Osteoblast (primary cell): Measurements from ENCODE around the gene CELF4. TPM values are rescaled to one million over a fixed set of nuclear protein-coding genes. Genes with fewer than 3 reads are reported as not detected.

Experiments
- DNase-seq: peaks from one replicate; pipeline ENCODE4 v3.0.0; 2011; ENCODE audit warnings: low spot score, mixed read lengths; ENCODE audit not compliant: insufficient read length; ENCODE audit errors: missing footprints
- H2AFZ ChIP-seq: 2 replicates; pipeline ENCODE4 v1.6.0; 2011; ENCODE audit warnings: mild to moderate bottlenecking, low read length
- H3K27ac ChIP-seq: 2 replicates; pipeline ENCODE4 v1.5.1; 2011; ENCODE audit warnings: mild to moderate bottlenecking, low read depth, low read length, moderate library complexity
- H3K27me3 ChIP-seq: 2 replicates; pipeline ENCODE4 v1.6.0; 2012; ENCODE audit warnings: mild to moderate bottlenecking, control low read depth, inconsistent platforms, low read length, moderate library complexity; ENCODE audit not compliant: insufficient read depth
- H3K36me3 ChIP-seq: 2 replicates; pipeline ENCODE4 v1.5.1; 2011; ENCODE audit warnings: mild to moderate bottlenecking, low read length, control low read depth, moderate library complexity; ENCODE audit not compliant: insufficient read depth
- H3K4me1 ChIP-seq: 2 replicates; pipeline ENCODE4 v1.5.1; 2011; ENCODE audit warnings: mild to moderate bottlenecking, low read length, control low read depth, moderate library complexity; ENCODE audit not compliant: insufficient read depth
- H3K4me2 ChIP-seq: 2 replicates; pipeline ENCODE4 v1.6.0; 2011; ENCODE audit warnings: mild to moderate bottlenecking, low read length; ENCODE audit not compliant: insufficient read depth
- H3K4me3 ChIP-seq: fragments of 200-600 bp; sonication (generic); 3 replicates; pipeline ENCODE4 v1.5.1; 2012; ENCODE audit warnings: mild to moderate bottlenecking, low read length, inconsistent platforms; ENCODE audit not compliant: insufficient read depth
- H3K79me2 ChIP-seq: 2 replicates; pipeline ENCODE4 v1.6.0; 2012; ENCODE audit warnings: mild to moderate bottlenecking, low read length, control low read depth, inconsistent platforms; ENCODE audit not compliant: insufficient read depth
- H3K9me3 ChIP-seq: 2 replicates; pipeline ENCODE4 v1.5.1; 2011; ENCODE audit warnings: low read depth, low read length, control low read depth
- H4K20me1 ChIP-seq: 2 replicates; pipeline ENCODE4 v1.6.0; 2012; ENCODE audit warnings: mild to moderate bottlenecking, low read length, control low read depth; ENCODE audit not compliant: insufficient read depth
- CTCF ChIP-seq: IDR thresholded peaks from 2 replicates; pipeline ENCODE4 v1.5.1; 2011; ENCODE audit warnings: mild to moderate bottlenecking, low read depth, low read length, moderate library complexity; ENCODE audit errors: extremely low read depth
- total RNA-seq: library from RNA; depleted of rRNA; stranded (reverse); fragments of >200 nt; gene quantifications from 2 replicates; pipeline ENCODE4 v1.2.3, GENCODE V29; 2012

CELF4 gene
- total RNA-seq, 1 donor = not detected

- Histone ChIP-seq H3K4me3 (no peak overlapping the region), H3K9me3 (no peaks in the 10 kb centered on the region), H3K27me3 (no peaks in the 10 kb centered on the region), H3K27ac (no peak overlapping the region), H4K20me1 (no peaks in the 10 kb centered on the region), H3K4me2 (no peak overlapping the region), H2AFZ (no peak overlapping the region), H3K4me1 (peaks cover 9% of the 10 kb centered on the region), H3K79me2 (no peaks in the 10 kb centered on the region), H3K36me3 (no peaks in the 10 kb centered on the region)
- no peak for DNase-seq
- TF ChIP-seq CTCF = no peak
Measured at GRCh38 chr18:37405772-37406171, 159.8 kb downstream of the CELF4 start.

GRCh38 chr18:37405229-37405628 lies 160.4 kb downstream of the CELF4 start:
- DNase-seq = no peak
- Histone ChIP-seq H3K79me2 (no peaks in the 10 kb centered on the region), H4K20me1 (no peaks in the 10 kb centered on the region), H3K4me2 (no peak overlapping the region), H3K27me3 (no peaks in the 10 kb centered on the region), H3K9me3 (no peaks in the 10 kb centered on the region), H2AFZ (no peak overlapping the region), H3K36me3 (no peaks in the 10 kb centered on the region), H3K4me3 (no peak overlapping the region), H3K27ac (no peak overlapping the region), H3K4me1 (peaks cover 9% of the 10 kb centered on the region)
- no peak for TF ChIP-seq CTCF

GRCh38 chr18:37403788-37404187 lies 161.8 kb downstream of the CELF4 start:
- Histone ChIP-seq H3K79me2 (no peaks in the 10 kb centered on the region), H4K20me1 (no peaks in the 10 kb centered on the region), H3K9me3 (no peaks in the 10 kb centered on the region), H3K27ac (no peak overlapping the region), H3K4me3 (no peak overlapping the region), H2AFZ (no peak overlapping the region), H3K4me1 (peaks cover 9% of the 10 kb centered on the region), H3K27me3 (no peaks in the 10 kb centered on the region), H3K36me3 (no peaks in the 10 kb centered on the region), H3K4me2 (no peak overlapping the region)
- no peak for TF ChIP-seq CTCF
- no peak for DNase-seq

GRCh38 chr18:37403100-37403781 lies 162.4 kb downstream of the CELF4 start:
- H3K9me3 ChIP-seq = no peaks in the 10 kb centered on the region
- H3K36me3 ChIP-seq = no peaks in the 10 kb centered on the region
- peaks cover 9% of the 10 kb centered on the region for H3K4me1 ChIP-seq
- H2AFZ ChIP-seq = peak overlapping the region; percentile 91
- H3K4me3 ChIP-seq = no peak overlapping the region
- no peak for TF ChIP-seq CTCF
- no peaks in the 10 kb centered on the region for H4K20me1 ChIP-seq
- H3K27me3 ChIP-seq = no peaks in the 10 kb centered on the region
- H3K79me2 ChIP-seq = no peaks in the 10 kb centered on the region
- DNase-seq = peak; percentile 97
- peak overlapping the region; percentile 27 for H3K4me2 ChIP-seq
- peak overlapping the region; percentile 31 for H3K27ac ChIP-seq
